Activated naive CD8-positive, alpha-beta T cell treated with anti-CD3 and anti-CD28 coated beads, Interleukin-2, amount 50 U/mL, for 24 hours (primary cell): ENCODE data around the gene USP24.

Experiments used
- ATAC-seq: fragments of 150-1000 bp; cut with Tn5 transposase; one replicate; pipeline ENCODE4 v1.10.0; 2021
- DNase-seq: peaks from one replicate; pipeline ENCODE4 v3.0.0; 2021
- H3K27ac Mint-ChIP-seq: one replicate; pipeline ENCODE4 v1.8.0; 2021; ENCODE audit warnings: mild to moderate bottlenecking, mixed read lengths
- H3K27me3 Mint-ChIP-seq: one replicate; pipeline ENCODE4 v1.8.0; 2021; ENCODE audit warnings: mixed read lengths
- H3K36me3 Mint-ChIP-seq: one replicate; pipeline ENCODE4 v1.8.0; 2021; ENCODE audit warnings: low read depth, mixed read lengths
- H3K4me1 Mint-ChIP-seq: one replicate; pipeline ENCODE4 v1.8.0; 2021; ENCODE audit warnings: mixed read lengths
- H3K4me3 Mint-ChIP-seq: one replicate; pipeline ENCODE4 v1.8.0; 2021; ENCODE audit warnings: mild to moderate bottlenecking, moderate library complexity, mixed read lengths
- H3K9me3 Mint-ChIP-seq: one replicate; pipeline ENCODE4 v1.8.0; 2021; ENCODE audit warnings: mixed read lengths

Gene USP24

DNA sequence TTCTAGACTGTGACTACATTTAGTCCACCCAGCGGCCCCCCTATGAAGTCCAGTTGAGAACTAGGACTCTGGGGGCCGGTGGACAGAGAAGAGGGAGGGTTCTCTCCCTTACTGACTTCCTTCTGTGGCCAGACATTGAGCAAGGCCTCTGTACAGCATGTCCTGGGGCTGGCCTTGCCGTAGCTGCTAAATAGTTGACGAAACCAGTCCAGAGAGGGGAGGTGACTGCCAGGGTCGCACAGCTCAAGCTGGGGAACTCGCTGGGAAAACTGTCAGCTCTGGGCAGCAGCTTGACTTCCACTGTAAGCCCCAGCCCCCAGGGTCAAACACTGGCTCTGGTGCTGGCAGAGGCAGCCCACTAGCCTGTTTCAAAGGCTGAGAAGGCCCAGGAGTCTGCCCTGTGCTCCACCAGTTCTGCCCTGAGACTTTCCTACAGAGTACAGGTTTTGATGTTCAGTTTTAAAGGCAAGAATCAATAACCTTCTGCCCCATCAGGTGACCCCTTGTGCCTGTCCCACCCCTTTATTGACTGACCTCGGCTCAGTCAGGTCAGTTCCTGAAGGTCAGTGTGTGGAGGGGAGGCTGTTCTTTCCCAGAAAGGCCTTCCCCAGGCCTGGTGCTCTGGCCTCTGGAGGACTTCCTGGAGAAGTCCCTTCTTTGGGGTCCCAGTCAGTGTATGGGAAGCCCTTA, 161.8 kb downstream of the USP24 start:
- Mint-ChIP-seq H3K27ac (no peak overlapping the region), H3K4me1 (no peaks in the 10 kb centered on the region), H3K9me3 (no peaks in the 10 kb centered on the region), H3K4me3 (no peak overlapping the region), H3K36me3 (no peaks in the 10 kb centered on the region), H3K27me3 (no peaks in the 10 kb centered on the region)
- ATAC-seq (no peak), DNase-seq (no peak)

DNA sequence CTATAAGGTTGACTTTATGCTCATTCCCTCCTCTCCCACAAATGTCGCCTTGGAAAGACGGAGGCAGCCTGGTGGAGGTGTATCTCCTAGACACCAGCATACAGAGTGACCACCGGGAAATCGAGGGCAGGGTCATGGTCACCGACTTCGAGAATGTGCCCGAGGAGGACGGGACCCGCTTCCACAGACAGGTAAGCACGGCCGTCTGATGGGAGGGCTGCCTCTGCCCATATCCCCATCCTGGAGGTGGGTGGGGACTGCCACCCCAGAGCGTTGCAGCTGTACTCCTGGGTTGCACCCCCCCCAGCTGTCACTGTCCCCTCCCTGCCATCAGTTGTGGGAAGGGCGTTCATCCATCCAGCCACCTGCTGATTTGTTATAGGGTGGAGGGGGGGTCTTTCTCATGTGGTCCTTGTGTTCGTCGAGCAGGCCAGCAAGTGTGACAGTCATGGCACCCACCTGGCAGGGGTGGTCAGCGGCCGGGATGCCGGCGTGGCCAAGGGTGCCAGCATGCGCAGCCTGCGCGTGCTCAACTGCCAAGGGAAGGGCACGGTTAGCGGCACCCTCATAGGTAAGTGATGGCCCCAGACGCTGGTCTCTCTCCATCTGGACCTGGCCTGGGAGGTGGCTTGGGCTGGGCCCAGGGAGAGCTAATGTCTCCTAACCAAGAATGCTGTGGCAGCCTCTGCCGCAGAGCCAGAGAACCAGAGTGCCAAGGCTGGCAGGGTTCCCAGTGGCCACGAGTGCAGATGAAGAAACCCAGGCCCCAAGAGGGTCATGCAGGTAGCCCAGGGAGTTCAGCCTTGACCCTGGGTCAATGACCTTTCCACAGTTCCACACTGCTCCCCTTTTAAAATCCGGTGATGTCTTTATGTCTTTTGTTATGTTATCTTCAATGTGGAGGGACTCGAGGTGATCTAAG, 162.7 kb downstream of the USP24 start:
- no peaks in the 10 kb centered on the region for H3K4me1 Mint-ChIP-seq
- no peak overlapping the region for H3K27ac Mint-ChIP-seq
- H3K9me3 Mint-ChIP-seq = no peaks in the 10 kb centered on the region
- no peak overlapping the region for H3K4me3 Mint-ChIP-seq
- no peak for ATAC-seq
- H3K36me3 Mint-ChIP-seq = no peaks in the 10 kb centered on the region
- no peak for DNase-seq
- H3K27me3 Mint-ChIP-seq = no peaks in the 10 kb centered on the region

DNA sequence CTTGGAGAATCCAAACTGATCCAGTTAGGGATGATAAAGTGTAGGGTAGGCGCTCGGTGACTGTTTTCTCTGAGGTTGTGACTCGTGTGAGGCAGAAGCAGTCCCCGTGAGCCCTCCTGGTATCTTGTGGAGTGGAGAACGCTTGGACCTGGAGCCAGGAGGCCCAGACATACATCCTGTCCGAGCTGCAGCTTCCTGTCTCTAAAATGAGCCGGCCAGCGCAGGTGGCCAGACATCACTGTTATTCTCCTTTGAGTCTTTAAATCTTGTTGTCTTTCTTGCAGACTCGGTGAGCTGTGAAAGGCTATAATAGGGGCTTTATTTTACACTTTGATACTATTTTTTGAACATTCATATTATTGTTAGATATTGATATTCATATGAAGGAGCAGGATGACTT, 163.5 kb downstream of the USP24 start:
- H3K36me3 Mint-ChIP-seq = no peaks in the 10 kb centered on the region
- no peaks in the 10 kb centered on the region for H3K27me3 Mint-ChIP-seq
- no peak overlapping the region for H3K27ac Mint-ChIP-seq
- ATAC-seq = no peak
- H3K4me1 Mint-ChIP-seq = no peaks in the 10 kb centered on the region
- no peak overlapping the region for H3K4me3 Mint-ChIP-seq
- no peaks in the 10 kb centered on the region for H3K9me3 Mint-ChIP-seq
- DNase-seq = no peak

DNA sequence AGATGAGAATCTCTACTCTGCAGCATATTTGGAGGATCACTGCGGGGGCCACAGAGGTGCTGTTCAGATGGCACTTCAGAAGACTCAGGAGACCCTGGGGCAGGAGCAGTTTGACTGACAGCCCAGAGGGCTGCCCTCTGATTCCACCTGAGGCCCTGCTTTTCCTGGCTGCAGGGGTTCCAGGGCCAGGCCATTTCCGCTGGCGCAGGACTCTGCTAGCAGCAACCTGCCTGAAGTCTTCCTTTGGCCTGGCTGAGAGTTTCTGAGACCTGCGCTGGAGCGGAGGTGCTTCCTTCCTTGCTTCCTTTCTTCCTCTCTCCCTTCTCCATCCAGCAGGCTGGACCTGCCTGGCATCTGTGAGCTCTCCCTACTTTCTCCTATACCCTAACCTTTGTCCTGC, 164.0 kb downstream of the USP24 start:
- H3K27me3 Mint-ChIP-seq = no peaks in the 10 kb centered on the region
- no peaks in the 10 kb centered on the region for H3K9me3 Mint-ChIP-seq
- H3K4me3 Mint-ChIP-seq = no peak overlapping the region
- ATAC-seq = no peak
- no peaks in the 10 kb centered on the region for H3K4me1 Mint-ChIP-seq
- no peak for DNase-seq
- H3K36me3 Mint-ChIP-seq = no peaks in the 10 kb centered on the region
- H3K27ac Mint-ChIP-seq = no peak overlapping the region

DNA sequence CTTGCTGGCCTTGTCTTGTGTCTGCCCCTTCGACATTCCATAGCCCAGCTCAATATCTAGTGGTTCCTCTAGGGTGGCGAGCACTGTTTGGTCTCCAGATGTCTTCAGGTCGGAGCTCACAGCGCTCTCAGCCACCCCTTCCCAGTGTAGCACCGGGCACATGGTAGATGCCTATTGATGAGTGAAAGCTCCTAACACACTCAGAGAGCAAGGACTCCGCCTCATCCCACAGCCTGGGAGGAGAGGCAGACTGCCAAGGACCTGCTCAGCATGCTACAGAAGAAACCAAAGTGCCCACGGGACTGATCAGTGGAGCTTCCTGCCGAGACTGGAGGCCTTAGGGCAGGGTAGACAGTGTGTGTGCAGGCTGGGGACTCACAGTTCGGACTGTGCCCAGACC, 164.9 kb downstream of the USP24 start:
- DNase-seq (no peak), ATAC-seq (no peak)
- no peaks in the 10 kb centered on the region for H3K9me3 Mint-ChIP-seq
- H3K27ac Mint-ChIP-seq = no peak overlapping the region
- H3K27me3 Mint-ChIP-seq = no peaks in the 10 kb centered on the region
- H3K4me1 Mint-ChIP-seq = no peaks in the 10 kb centered on the region
- no peak overlapping the region for H3K4me3 Mint-ChIP-seq
- no peaks in the 10 kb centered on the region for H3K36me3 Mint-ChIP-seq

DNA sequence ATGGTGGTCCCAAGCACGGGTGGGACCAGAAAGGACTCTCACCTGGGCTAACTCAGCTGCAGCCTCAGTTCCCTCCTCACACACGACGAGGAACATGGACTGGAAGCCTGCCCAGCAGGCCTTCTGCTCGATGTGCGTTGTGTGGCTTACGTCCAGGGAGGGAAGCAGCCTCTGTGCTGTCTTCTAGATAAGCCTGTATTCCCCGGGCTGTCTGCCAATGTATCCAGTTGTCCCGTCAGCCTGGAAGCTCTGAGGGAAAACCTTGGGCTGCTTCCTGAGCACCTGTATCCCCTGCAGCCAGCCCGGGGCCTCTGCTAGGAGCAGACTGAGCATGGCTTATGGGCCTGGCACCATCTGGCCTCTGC, 165.3 kb downstream of the USP24 start:
- ATAC-seq (no peak), DNase-seq (no peak)
- Mint-ChIP-seq H3K36me3 (no peaks in the 10 kb centered on the region), H3K9me3 (no peaks in the 10 kb centered on the region), H3K4me1 (no peaks in the 10 kb centered on the region), H3K27ac (no peak overlapping the region), H3K4me3 (no peak overlapping the region), H3K27me3 (no peaks in the 10 kb centered on the region)

DNA sequence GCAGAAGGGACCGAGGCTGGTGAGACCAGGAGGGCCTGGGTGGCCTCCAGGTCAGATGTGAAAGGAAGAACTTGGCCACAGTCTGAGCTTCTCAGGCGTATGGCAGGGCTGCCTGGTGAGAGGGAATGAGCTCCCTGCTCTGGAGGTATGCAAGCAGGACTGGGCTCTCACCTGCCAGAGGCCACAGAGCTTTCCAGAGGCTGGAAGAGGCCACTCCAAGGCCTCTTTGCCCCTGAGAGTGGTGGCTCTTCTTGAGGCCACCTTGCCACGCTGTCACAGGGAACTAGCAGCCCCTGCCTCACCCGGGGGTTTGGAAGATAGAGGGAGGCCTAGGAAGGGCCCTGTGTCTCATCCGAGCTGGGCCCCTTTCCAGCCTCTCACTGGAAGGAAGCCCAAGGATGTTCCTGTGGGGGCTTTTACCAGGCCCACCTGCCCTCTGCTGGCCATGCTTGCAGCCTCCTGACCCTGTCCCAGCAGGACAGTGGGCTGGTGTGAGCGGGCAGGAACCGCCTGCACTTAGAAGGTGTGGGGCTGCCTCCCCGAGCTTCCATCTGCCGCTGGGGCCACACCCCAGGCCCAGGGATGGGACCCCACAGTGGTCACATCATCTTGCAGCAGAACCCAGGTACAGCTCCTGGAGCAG, 165.8 kb downstream of the USP24 start:
- Mint-ChIP-seq H3K27me3 (no peaks in the 10 kb centered on the region), H3K36me3 (no peaks in the 10 kb centered on the region), H3K27ac (no peak overlapping the region), H3K9me3 (no peaks in the 10 kb centered on the region), H3K4me3 (no peak overlapping the region), H3K4me1 (no peaks in the 10 kb centered on the region)
- ATAC-seq (no peak), DNase-seq (no peak)

DNA sequence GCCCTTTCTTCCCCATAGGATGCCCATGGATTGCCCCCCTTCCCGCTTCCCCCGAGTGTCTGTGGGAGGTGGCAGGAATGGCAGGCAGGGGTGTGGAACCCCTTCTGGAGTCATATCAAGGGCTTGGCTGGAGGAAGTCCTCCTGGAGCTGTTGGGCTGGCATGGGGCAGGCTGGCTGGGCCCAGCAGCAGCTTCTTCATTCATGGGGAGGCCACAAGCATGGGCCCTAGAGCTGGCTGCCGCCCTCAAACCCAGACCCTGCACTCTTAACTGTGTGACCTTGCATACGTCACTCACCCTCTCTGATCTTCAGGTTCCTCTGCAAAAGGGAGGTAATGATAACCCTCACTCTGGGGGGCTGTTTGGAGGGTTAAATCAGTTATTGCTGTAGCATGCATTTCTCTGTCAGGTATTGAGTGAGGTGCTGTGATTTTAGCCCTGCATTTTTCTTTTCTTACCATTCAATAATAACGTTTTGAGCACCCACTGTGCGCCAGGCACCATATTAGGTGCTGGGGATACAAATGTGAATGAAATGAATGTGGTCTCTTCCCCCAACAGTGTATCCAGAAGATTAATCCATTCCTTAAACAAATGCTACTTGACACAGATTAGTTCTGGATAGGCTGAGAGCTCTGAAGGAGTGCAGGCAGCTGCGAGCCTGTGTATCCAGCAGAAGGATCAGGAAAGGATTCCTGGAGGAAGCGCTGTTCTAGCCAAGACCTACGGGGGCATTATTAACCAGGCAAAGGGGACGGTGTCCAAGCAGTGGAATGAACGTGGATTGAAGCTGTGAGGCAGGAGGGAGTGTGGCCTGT, 166.5 kb downstream of the USP24 start:
- H3K4me3 Mint-ChIP-seq = no peak overlapping the region
- no peaks in the 10 kb centered on the region for H3K36me3 Mint-ChIP-seq
- H3K9me3 Mint-ChIP-seq = no peaks in the 10 kb centered on the region
- ATAC-seq = no peak
- no peaks in the 10 kb centered on the region for H3K27me3 Mint-ChIP-seq
- H3K27ac Mint-ChIP-seq = no peak overlapping the region
- no peaks in the 10 kb centered on the region for H3K4me1 Mint-ChIP-seq
- DNase-seq = no peak

DNA sequence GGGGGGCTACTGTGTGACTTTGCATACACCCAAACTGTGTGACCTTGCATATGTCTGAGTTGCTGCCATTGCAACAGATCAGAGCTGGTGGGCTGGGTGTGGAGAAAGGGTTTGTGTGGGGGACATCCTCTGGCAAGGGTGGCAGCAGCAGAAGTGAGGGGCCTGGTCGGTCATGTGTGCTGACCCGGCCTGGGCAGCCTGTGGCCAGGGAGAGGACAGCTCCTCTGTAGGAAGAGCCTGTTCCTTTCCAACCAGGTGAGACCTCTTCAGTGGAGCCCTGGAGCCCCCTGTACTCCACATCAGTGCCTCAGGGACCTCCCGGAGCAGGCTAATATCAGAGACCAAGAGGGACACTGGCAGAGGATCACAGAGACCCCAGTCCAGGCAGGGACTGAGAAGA, 167.6 kb downstream of the USP24 start:
- no peak for DNase-seq

DNA sequence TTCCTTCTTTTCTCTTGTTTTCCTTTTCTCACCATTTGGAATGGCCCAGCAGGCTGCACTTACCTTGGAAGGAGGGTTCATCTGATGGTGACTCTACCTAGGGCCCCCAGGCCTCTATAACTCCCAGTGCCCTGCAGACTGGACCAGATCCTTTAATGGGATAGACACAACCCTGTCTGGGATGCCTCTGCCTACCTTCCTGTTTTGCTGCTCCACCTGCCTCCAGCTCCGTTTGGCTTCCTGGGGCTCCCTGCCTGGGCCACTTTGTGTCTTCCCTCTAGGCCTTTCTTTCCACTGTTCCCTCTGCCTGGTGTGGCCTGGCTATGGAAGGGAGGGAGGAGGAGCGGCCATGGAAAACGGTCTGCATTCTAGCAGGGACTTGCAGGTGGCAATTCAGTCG, 168.3 kb downstream of the USP24 start:
- H3K4me1 Mint-ChIP-seq = no peaks in the 10 kb centered on the region
- H3K27me3 Mint-ChIP-seq = peaks cover 5% of the 10 kb centered on the region
- H3K36me3 Mint-ChIP-seq = no peaks in the 10 kb centered on the region
- no peak overlapping the region for H3K27ac Mint-ChIP-seq
- no peaks in the 10 kb centered on the region for H3K9me3 Mint-ChIP-seq
- DNase-seq (no peak), ATAC-seq (no peak)
- no peak overlapping the region for H3K4me3 Mint-ChIP-seq

More for the DNA sequence above, 167.6 kb downstream of the USP24 start:
- H3K27ac Mint-ChIP-seq = no peak overlapping the region
- H3K4me1 Mint-ChIP-seq = no peaks in the 10 kb centered on the region
- ATAC-seq = no peak
- H3K36me3 Mint-ChIP-seq = no peaks in the 10 kb centered on the region
- H3K27me3 Mint-ChIP-seq = no peaks in the 10 kb centered on the region
- no peak overlapping the region for H3K4me3 Mint-ChIP-seq
- no peaks in the 10 kb centered on the region for H3K9me3 Mint-ChIP-seq

DNA sequence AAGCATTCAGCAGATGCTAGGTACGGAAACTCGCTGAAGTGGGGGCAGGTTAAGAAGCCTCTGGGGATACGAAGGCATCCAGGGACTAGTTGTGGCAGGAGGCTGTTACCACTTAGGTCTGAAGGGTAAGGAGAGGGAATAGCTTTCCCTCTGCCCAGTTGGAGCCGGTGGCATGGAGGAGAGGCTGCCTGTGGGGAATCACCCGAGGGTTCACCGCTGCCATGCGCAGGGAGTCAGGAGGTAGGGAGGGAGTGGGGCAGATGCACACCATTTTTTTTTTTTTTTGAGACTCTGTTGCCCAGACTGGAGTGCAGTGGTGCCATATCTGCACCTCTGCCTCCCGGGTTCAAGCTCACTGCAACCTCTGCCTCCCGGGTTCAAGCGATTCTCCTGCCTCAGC, 169.7 kb downstream of the USP24 start:
- peaks cover 16% of the 10 kb centered on the region for H3K27me3 Mint-ChIP-seq
- DNase-seq = no peak
- peaks cover 8% of the 10 kb centered on the region for H3K4me1 Mint-ChIP-seq
- no peaks in the 10 kb centered on the region for H3K9me3 Mint-ChIP-seq
- no peak overlapping the region for H3K4me3 Mint-ChIP-seq
- H3K27ac Mint-ChIP-seq = no peak overlapping the region
- no peaks in the 10 kb centered on the region for H3K36me3 Mint-ChIP-seq
- ATAC-seq = no peak

DNA sequence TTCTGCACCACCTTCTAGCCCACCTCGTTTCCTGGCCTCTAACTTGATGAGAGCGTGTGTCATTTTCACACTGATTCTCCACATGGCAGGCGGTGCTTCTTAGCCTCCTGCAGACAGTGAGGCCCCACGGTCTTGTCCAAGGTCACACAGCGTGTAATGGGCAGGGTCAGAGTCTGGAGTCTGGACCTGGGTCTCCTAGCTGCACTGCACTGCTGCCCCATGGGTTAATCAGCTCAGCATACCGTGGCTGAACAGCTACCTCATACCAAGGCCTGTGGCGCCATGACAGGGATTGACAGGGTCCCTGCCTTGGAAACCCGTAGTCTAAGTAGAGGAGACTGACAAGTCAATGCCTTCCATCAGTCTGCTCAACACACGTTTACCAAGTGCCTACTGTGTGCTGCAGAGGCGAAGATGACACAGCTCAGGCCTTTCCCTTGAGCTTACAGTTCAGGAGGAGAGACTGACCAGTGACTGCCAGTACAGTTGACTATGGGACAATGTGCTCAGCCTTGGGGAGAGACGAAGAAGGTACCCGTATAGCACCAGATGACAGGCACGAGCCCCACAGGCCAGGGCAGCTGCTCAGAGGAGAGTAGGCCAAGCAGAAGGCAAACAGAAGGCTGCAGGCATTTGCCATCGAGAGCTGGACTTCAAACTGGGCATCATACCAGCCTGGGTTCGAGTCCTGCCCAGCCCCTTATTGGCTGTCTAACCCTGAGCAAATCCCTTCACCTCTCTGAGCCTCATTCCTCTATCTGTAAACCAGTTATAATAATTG, 170.4 kb downstream of the USP24 start:
- peaks cover 21% of the 10 kb centered on the region for H3K27me3 Mint-ChIP-seq
- no peaks in the 10 kb centered on the region for H3K36me3 Mint-ChIP-seq
- H3K9me3 Mint-ChIP-seq = no peaks in the 10 kb centered on the region
- ATAC-seq = no peak
- H3K4me1 Mint-ChIP-seq = peaks cover 8% of the 10 kb centered on the region
- H3K27ac Mint-ChIP-seq = no peak overlapping the region
- H3K4me3 Mint-ChIP-seq = no peak overlapping the region
- DNase-seq = no peak

DNA sequence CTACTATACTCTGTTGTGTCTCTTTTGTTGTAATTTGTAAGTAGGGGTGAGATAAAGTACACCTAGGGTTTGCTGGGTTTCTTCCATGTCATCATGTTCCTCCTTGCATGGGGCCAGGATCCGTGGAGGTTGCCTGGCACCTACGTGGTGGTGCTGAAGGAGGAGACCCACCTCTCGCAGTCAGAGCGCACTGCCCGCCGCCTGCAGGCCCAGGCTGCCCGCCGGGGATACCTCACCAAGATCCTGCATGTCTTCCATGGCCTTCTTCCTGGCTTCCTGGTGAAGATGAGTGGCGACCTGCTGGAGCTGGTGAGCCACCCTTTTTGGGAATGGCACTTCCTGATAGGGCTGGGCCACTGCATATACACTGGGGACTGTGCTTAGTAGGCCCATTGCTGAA, 171.4 kb downstream of the USP24 start:
- Mint-ChIP-seq H3K36me3 (no peaks in the 10 kb centered on the region), H3K27ac (no peak overlapping the region), H3K9me3 (no peaks in the 10 kb centered on the region), H3K27me3 (peaks cover 30% of the 10 kb centered on the region), H3K4me1 (peaks cover 8% of the 10 kb centered on the region), H3K4me3 (no peak overlapping the region)
- ATAC-seq = no peak
- no peak for DNase-seq

DNA sequence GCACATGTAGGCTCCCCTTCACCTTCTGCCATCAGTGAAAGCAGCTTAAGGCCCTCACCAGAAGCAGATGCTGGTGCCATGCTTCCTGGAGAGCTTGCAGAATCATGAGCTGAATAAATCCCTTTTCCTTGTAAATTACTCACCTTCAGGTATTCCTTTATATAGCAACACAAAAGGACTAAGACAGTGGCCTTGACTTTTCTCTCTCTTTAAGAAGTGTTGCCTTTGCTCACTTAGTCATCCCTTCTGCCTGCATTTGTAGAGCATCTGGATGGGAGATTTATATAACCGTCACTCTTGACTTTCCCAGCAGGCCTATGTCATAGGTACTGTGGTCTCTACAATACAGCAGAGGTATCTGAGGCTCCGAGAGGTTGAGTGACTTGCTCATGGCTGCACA, 172.2 kb downstream of the USP24 start:
- no peak for ATAC-seq

More for the DNA sequence above, 172.2 kb downstream of the USP24 start:
- H3K4me1 Mint-ChIP-seq = peaks cover 8% of the 10 kb centered on the region
- H3K27ac Mint-ChIP-seq = no peak overlapping the region
- H3K36me3 Mint-ChIP-seq = no peaks in the 10 kb centered on the region
- H3K9me3 Mint-ChIP-seq = no peaks in the 10 kb centered on the region
- peaks cover 37% of the 10 kb centered on the region for H3K27me3 Mint-ChIP-seq
- DNase-seq = no peak
- H3K4me3 Mint-ChIP-seq = no peak overlapping the region
